ENCODE results near the gene EN2. TPM values are rescaled to one million over a fixed set of nuclear protein-coding genes. Genes with fewer than 3 reads are reported as not detected.

EN2 gene
- total RNA-seq, 1 donor from 2014 or later: 7.2 TPM

DNA sequence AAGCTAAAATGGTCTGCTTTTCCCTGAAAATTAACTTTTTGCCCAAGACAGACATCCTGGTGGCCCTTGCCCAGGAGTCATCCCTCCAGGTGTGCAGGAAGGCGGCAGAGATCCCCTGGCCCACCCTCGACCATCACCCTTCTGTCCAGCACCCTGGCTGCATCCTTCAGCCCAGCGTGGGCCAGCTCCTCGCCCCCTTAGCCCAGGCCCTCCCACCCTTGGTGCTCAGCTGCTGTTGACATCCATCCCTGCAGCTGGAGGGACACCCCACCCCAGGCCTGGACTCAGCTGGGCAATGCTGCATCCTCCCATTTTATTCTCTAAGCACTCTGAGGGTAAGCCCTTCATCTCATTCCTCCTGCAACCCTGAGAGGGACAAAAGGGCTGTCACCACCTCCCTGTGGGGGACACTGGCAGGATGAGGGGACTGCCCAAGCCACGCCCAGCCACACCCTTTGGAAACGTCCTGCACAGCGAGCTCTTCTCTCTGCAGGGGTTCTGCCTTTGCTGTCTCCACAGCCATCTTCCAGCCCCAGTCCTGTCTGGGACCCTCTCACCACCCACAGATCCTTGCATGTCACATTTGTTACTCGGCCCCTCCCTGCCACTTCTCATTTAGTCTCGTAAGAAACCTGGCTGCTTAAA, 30.7 kb downstream of the EN2 start:
- DNase-seq (ENCODE audit: low read depth, low spot score): no peak
- Mint-ChIP-seq H3K36me3 (ENCODE audit: low read depth) (no peaks in the 10 kb centered on the region), H3K27me3 (ENCODE audit: low read depth) (peaks cover 4% of the 10 kb centered on the region), H3K4me3 (no peak overlapping the region), H3K4me1 (peaks cover 70% of the 10 kb centered on the region), H3K27ac (ENCODE audit: unreplicated experiment) (no peak overlapping the region), H3K9me3 (no peaks in the 10 kb centered on the region)
- TF ChIP-seq, protein P1, sequence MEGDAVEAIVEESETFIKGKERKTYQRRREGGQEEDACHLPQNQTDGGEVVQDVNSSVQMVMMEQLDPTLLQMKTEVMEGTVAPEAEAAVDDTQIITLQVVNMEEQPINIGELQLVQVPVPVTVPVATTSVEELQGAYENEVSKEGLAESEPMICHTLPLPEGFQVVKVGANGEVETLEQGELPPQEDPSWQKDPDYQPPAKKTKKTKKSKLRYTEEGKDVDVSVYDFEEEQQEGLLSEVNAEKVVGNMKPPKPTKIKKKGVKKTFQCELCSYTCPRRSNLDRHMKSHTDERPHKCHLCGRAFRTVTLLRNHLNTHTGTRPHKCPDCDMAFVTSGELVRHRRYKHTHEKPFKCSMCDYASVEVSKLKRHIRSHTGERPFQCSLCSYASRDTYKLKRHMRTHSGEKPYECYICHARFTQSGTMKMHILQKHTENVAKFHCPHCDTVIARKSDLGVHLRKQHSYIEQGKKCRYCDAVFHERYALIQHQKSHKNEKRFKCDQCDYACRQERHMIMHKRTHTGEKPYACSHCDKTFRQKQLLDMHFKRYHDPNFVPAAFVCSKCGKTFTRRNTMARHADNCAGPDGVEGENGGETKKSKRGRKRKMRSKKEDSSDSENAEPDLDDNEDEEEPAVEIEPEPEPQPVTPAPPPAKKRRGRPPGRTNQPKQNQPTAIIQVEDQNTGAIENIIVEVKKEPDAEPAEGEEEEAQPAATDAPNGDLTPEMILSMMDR (conservative IDR thresholded peaks at IDR 0.05): no peak

DNA sequence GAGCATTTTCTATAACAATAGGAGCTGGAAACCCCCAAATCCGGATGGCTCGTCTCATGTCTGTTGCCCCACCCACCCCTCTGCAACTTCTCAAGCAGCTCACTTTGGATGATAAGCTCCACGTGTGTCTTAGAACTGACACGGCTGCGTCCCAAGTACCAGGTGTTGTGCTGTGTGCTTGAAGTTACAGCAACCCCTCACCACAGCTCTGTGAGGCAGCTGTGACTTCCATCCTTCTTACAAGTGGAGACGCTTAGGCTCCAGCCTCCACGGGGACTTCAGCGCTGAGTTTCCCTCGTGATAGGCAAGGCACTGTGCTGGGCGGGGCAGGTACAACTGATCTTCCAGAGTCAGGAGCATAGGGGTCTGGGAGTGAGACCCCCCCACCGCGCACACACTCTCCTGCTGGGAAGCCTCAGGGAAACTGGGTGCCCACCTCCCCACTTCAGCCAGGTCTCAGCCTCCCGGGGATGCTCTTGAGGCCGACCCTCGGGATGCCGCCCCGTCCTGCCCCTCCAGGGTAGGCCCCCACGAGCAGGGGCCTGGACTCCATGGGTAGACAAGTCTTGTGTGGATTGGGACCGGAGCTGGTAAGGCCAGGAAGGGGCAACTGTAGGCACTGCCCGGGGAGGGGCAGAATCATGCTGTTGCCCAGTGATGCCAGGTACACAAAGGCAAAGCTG, 31.4 kb downstream of the EN2 start:
- Mint-ChIP-seq H3K36me3 (ENCODE audit: low read depth) (no peaks in the 10 kb centered on the region), H3K4me1 (peaks cover 63% of the 10 kb centered on the region), H3K9me3 (no peaks in the 10 kb centered on the region), H3K27me3 (ENCODE audit: low read depth) (peaks cover 4% of the 10 kb centered on the region), H3K27ac (ENCODE audit: unreplicated experiment) (peak overlapping the region; percentile 88), H3K4me3 (no peak overlapping the region)
- DNase-seq (ENCODE audit: low read depth, low spot score): no peak
- TF ChIP-seq, protein P1 (conservative IDR thresholded peaks at IDR 0.05): no peak

DNA sequence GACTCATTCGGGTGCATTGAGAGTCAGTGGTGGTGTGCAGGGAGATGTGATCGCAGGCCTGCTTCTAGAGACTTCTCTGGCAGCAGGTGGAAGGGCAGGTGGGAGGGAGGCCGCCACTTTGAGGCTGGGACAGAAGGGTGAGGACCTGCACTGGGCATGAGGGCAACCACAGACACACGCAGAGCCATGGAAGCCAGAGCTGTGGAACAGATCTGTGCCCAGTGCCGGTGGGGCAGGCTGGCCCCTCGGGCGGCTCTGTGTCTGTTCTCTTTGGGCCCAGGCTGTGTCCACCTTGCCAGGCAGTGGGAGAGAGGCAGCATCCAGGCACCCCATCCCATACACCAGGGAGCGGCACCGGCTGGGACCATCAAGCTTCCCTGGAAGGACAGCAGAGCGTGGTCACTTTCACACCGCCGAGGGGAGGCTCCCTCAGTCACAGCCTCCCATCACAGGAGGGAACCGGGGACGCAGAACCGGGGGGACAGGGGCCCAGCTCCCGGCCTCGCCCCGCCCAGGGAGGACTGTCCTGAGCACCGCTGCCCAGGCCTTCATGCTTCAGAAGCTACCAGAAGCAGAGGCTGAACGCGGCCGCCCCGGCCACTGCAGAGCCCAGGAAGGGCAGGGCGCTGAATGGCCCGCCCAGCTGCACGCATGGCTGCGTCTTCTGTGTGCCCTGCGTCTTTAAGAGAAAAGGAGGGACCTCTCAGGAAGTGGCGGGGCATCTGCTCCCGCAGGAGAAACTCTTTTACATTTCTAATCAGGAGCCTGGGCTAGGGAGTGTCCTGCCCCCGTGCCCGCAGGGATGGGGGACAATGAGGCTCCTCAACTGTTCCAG, 32.1 kb downstream of the EN2 start:
- H3K27me3 Mint-ChIP-seq (ENCODE audit: low read depth): peaks cover 4% of the 10 kb centered on the region
- peak overlapping the region; percentile 98 for H3K27ac Mint-ChIP-seq (ENCODE audit: unreplicated experiment)
- peak; percentile 43 for DNase-seq (ENCODE audit: low read depth, low spot score)
- no peaks in the 10 kb centered on the region for H3K36me3 Mint-ChIP-seq (ENCODE audit: low read depth)
- H3K9me3 Mint-ChIP-seq: no peaks in the 10 kb centered on the region
- H3K4me1 Mint-ChIP-seq: peaks cover 62% of the 10 kb centered on the region
- TF ChIP-seq, protein P1 (conservative IDR thresholded peaks at IDR 0.05): no peak
- peak overlapping the region; percentile 73 for H3K4me3 Mint-ChIP-seq

DNA sequence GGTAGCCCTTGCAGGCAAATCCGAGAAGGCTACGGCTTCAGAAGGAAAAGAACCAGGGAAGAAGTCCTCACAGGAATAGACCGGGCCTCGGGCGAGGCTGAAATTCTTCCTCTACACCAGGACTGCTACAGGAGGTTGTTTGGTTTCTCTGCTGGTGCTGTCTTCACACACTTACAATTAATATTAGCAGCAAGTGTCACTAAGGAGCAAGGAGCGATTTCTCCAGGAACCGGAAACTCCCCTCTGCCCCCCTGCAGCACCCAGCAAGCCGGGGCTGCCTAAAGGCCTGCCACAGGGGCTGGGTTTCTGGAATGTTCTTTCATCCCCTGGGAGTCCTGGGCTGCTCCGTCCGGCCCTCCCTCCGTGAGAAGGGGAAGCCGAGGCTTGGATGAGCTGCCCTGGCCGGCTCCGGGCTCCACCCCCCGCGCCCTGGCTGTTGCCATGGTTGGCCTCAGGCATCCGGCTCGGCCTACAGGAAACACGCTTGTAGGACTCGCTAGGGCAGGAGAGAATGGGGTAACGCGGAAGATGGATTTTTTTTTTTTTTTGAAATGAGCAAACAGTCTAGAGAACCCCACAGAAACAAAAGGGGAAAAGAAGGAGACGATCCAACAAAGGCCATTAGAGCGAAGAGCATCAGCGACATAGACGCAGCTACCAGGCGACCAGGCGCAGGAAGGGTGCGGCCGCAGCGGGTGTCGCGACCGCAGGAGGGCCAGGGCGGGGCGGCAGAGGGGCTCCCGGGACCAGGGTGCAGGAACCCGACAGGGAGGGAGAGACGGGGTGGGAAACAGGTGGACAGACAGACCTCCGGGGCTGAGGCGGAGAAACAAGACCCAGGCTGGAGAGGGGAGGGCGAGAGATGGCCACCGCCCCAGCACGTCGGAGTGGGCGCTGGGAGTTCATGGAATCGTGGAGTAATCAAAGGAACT, 33.0 kb downstream of the EN2 start:
- peak overlapping the region; percentile 98 for H3K27ac Mint-ChIP-seq (ENCODE audit: unreplicated experiment)
- peak; percentile 81 for DNase-seq (ENCODE audit: low read depth, low spot score)
- no peaks in the 10 kb centered on the region for H3K36me3 Mint-ChIP-seq (ENCODE audit: low read depth)
- H3K9me3 Mint-ChIP-seq: no peaks in the 10 kb centered on the region
- peaks cover 4% of the 10 kb centered on the region for H3K27me3 Mint-ChIP-seq (ENCODE audit: low read depth)
- H3K4me1 Mint-ChIP-seq: peaks cover 62% of the 10 kb centered on the region
- peak overlapping the region; percentile 73 for H3K4me3 Mint-ChIP-seq
- TF ChIP-seq, protein P1 (conservative IDR thresholded peaks at IDR 0.05): no peak

DNA sequence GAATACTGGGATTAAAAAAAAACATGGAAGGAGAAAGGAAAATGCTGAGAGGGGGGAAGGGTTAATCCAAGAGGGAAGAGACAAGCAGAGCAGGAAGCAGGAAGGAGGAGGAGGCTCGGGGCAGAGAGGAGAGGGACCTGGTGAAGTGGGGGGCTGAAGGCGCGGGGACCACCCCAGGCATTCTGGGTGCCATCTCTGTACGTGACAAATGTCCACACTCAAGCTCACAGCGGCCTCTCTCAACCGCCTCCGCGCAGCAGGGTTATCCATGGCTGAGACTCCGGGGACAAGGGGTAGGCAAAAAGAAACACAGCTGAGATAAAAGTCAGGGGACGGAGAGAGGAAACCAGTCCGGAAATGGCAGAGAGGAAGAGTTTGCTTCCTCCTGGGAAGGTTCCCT, 33.9 kb downstream of the EN2 start:
- TF ChIP-seq, protein P1 (conservative IDR thresholded peaks at IDR 0.05): no peak
- no peak for DNase-seq (ENCODE audit: low read depth, low spot score)
- Mint-ChIP-seq H3K27ac (ENCODE audit: unreplicated experiment) (peak overlapping the region; percentile 93), H3K4me3 (peak overlapping the region; percentile 73), H3K9me3 (no peaks in the 10 kb centered on the region), H3K36me3 (ENCODE audit: low read depth) (no peaks in the 10 kb centered on the region), H3K4me1 (peaks cover 60% of the 10 kb centered on the region), H3K27me3 (ENCODE audit: low read depth) (peaks cover 5% of the 10 kb centered on the region)

All from neural crest cell (in vitro differentiated cells).